Upper lobe of right lung (tissue), 1 donor: ENCODE data around the gene C3orf20. TPM values are rescaled to one million over a fixed set of nuclear protein-coding genes. Genes with fewer than 3 reads are reported as not detected.

ENCODE experiments used
- ATAC-seq: fragments of 200-7000 bp; cut with Tn5 transposase; one replicate; pipeline ENCODE4 v1.9.1; 2020; ENCODE audit warnings: mild to moderate bottlenecking, moderate library complexity
- DNase-seq: peaks from one replicate; pipeline ENCODE4 v3.0.0-alpha.2; 2020
- H3K27ac ChIP-seq: fragments of 200-600 bp; one replicate; pipeline ENCODE4 v1.8.0; 2022
- H3K27me3 ChIP-seq: fragments of 200-600 bp; one replicate; pipeline ENCODE4 v1.8.0; 2022; ENCODE audit warnings: mild to moderate bottlenecking
- H3K36me3 ChIP-seq: fragments of 200-600 bp; one replicate; pipeline ENCODE4 v1.8.0; 2022
- H3K4me1 ChIP-seq: fragments of 200-600 bp; one replicate; pipeline ENCODE4 v1.8.0; 2022
- H3K4me3 ChIP-seq: fragments of 200-600 bp; one replicate; pipeline ENCODE4 v1.8.0; 2022; ENCODE audit warnings: mild to moderate bottlenecking
- H3K9me3 ChIP-seq: fragments of 200-600 bp; one replicate; pipeline ENCODE4 v1.8.0; 2022
- intact Hi-C: fragments of 100-400 bp; cut with DNase I; formaldehyde crosslinking; loops from one replicate; pipeline ENCODE4 v1.11.0; 2022
- total RNA-seq: library from RNA; stranded (reverse); fragmentation: NEBNext Ultra II Directional; extraction: Animal tissue kit (Norgen Biotek cat#: 25700); gene quantifications from one replicate; pipeline ENCODE4 v1.2.1, GENCODE V29; 2021
- TF ChIP-seq, protein P1 (sequence below): fragments of 200-600 bp; IDR thresholded peaks from one replicate; pipeline ENCODE4 v1.8.0; 2022; ENCODE audit warnings: antibody characterized with exemption
- donor health status: DM: no; HTN: yes; CAD: no; lungs with severe emphysema.

The C3orf20 gene
- total RNA-seq, 1 donor from 2014 or later = 0.14 TPM

DNA sequence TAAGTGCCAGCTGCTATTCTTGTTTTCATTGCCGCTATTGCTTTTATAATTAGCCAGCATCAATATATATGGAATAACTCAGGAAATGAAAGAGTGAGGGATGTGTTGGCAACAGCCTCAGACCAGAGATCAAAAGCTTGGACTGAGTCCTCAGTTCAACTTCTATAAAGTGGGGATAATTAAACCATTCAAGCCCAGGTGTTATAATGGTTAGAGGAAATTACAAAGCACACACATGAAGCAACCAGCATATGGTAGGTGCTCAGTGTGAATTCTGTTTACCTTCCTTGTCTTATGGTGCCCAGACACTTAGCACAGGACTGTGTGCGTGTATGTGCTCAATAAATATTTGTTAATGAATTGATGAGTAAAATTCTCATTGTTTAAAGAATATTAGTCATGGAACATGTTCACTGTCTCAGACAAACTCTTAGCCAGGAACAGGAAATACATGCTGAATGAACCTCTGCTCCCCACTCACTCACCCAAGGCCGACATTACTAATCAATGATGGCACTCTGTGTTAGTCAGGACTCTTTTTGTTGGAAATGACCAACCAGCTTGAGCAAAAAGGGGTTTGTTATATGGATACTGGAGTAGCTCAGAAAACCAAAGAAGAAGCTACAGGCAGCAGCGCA, 40.1 kb upstream of the C3orf20 start:
- TF ChIP-seq, protein P1, sequence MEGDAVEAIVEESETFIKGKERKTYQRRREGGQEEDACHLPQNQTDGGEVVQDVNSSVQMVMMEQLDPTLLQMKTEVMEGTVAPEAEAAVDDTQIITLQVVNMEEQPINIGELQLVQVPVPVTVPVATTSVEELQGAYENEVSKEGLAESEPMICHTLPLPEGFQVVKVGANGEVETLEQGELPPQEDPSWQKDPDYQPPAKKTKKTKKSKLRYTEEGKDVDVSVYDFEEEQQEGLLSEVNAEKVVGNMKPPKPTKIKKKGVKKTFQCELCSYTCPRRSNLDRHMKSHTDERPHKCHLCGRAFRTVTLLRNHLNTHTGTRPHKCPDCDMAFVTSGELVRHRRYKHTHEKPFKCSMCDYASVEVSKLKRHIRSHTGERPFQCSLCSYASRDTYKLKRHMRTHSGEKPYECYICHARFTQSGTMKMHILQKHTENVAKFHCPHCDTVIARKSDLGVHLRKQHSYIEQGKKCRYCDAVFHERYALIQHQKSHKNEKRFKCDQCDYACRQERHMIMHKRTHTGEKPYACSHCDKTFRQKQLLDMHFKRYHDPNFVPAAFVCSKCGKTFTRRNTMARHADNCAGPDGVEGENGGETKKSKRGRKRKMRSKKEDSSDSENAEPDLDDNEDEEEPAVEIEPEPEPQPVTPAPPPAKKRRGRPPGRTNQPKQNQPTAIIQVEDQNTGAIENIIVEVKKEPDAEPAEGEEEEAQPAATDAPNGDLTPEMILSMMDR = no peak
- intact Hi-C loops = no loop called here
- no peak for ATAC-seq

DNA sequence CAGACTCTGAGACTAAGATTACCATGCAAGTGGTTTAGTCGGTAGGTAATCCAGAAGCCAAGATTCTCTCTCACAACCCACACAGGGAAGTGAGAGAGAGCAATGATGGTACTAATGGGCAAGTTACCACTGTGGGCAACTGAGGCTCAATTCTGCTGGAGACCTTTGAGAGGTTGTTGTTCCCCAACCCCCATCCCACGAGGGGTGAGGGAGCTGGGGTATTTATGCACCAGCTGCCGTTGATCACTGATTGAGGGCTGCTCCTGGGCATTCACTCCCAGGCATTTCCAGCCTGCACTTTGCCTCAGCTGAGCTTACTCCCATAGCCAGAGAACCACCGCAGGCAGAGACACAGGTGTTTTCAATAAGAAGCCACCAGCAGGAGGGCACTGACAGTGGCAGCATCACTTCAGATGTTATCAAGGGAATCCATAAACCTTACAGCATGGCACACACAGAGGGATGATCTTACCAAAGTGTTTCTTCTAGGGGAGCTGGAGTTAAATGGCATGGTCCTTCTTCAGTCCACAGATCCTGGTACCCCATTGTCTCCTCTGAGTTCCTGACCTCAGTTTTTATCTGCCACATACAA, 38.3 kb upstream of the C3orf20 start:
- no peak overlapping the region for H3K27ac ChIP-seq
- DNase-seq = no peak
- no peaks in the 10 kb centered on the region for H3K36me3 ChIP-seq
- TF ChIP-seq, protein P1 = no peak
- H3K4me3 ChIP-seq = no peak overlapping the region
- intact Hi-C loops = no loop called here
- ATAC-seq = no peak
- H3K27me3 ChIP-seq = peaks cover 38% of the 10 kb centered on the region
- no peaks in the 10 kb centered on the region for H3K4me1 ChIP-seq
- no peaks in the 10 kb centered on the region for H3K9me3 ChIP-seq

More for the DNA sequence above, 40.1 kb upstream of the C3orf20 start:
- no peaks in the 10 kb centered on the region for H3K9me3 ChIP-seq
- DNase-seq = no peak
- peaks cover 23% of the 10 kb centered on the region for H3K27me3 ChIP-seq
- no peak overlapping the region for H3K27ac ChIP-seq
- no peaks in the 10 kb centered on the region for H3K4me1 ChIP-seq
- H3K36me3 ChIP-seq = no peaks in the 10 kb centered on the region
- no peak overlapping the region for H3K4me3 ChIP-seq

DNA sequence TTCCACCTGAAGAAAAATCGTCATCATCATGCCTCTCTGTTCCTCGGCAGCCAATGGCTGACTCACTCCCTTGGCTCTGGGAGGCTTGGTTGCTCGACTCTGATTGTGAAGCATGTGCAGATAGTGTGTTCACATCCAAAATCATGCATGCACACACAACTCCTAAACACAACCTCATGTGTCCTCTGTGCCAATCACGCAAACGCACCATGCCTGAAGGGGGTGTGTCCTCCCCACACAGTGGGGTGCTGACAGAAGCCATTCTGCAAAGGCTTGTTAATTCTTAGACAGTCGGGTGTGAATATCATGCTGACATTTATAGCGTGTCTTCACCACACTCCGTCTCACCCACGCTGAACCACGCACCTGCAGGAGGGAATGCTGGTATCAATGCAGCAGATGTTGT, 34.8 kb upstream of the C3orf20 start:
- no peaks in the 10 kb centered on the region for H3K36me3 ChIP-seq
- H3K27me3 ChIP-seq = peaks cover 44% of the 10 kb centered on the region
- no peaks in the 10 kb centered on the region for H3K4me1 ChIP-seq
- no peak overlapping the region for H3K4me3 ChIP-seq
- no peak overlapping the region for H3K27ac ChIP-seq
- DNase-seq (no peak), ATAC-seq (no peak)
- TF ChIP-seq, protein P1 = no peak
- no peaks in the 10 kb centered on the region for H3K9me3 ChIP-seq
- intact Hi-C loops = no loop called here

DNA sequence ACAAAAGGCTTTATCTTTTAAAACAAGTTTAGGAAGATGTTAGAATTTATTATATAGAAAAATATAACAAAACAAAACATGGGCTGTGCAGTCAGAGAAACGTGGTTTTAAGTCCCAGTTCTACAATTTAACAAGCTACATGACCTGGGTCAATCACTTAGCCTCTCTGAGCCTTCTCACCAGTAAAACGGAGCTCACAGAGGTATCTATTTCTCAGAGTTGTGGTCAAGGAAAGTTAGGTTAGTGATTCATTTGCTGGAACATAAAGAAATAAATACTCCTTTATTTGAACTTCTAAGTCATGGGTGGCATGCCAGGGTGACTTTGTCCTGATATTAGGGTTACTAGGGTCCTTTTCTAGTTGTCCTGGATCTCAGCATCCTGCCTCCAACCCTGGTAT, 34.2 kb upstream of the C3orf20 start:
- Histone ChIP-seq H3K4me3 (no peak overlapping the region), H3K9me3 (no peaks in the 10 kb centered on the region), H3K36me3 (no peaks in the 10 kb centered on the region), H3K4me1 (no peaks in the 10 kb centered on the region), H3K27ac (no peak overlapping the region), H3K27me3 (peaks cover 44% of the 10 kb centered on the region)
- DNase-seq (no peak), ATAC-seq (no peak)
- TF ChIP-seq, protein P1 = no peak
- intact Hi-C loops = no loop called here

DNA sequence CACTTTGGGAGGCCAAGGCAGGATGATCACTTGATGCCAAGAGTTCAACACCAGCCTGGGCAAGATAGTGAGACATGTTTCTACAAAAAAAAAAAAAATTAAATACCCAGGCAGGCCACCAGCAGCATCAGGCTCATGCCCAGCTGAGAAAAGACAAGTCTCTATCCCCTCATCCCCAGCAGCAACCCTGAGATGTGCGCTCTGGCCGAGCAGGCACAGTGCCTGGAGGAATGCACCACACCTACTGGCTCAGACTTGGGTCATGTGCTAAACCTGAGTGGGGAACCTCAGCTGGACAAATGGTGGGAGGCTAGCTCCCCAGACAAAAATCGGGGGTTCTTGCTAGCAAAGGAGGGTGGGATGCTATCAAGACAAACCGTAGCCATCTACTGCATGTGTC, 33.6 kb upstream of the C3orf20 start:
- DNase-seq = no peak
- H3K9me3 ChIP-seq = no peaks in the 10 kb centered on the region
- H3K36me3 ChIP-seq = no peaks in the 10 kb centered on the region
- TF ChIP-seq, protein P1 = no peak
- intact Hi-C loops = no loop called here
- no peaks in the 10 kb centered on the region for H3K4me1 ChIP-seq
- H3K27ac ChIP-seq = no peak overlapping the region
- H3K4me3 ChIP-seq = no peak overlapping the region
- peaks cover 44% of the 10 kb centered on the region for H3K27me3 ChIP-seq
- ATAC-seq = no peak
